H1 (cell line): ENCODE results near the gene SIK2. TPM values are rescaled to one million over a fixed set of nuclear protein-coding genes. Genes with fewer than 3 reads are reported as not detected.

ENCODE experiments used
- CTCF ChIA-PET: fragments of 300-600 bp; sonication (Branson Sonifier 250); formaldehyde crosslinking; loops from one replicate; lab custom pipeline; 2021; ENCODE audit not compliant: partially characterized antibody; lab: Charles Lee
- POLR2A ChIA-PET: fragments of 300-600 bp; sonication (Branson Sonifier 250); formaldehyde crosslinking; loops from one replicate; lab custom pipeline; 2021; ENCODE audit warnings: inconsistent platforms; ENCODE audit not compliant: partially characterized antibody; lab: Charles Lee
- DNase-seq, 2 experiments: peaks; one replicate each; pipeline versions ENCODE4 v3.0.0 to v3.0.0-alpha.2; 2010 to 2022; ENCODE audit warnings: low spot score in 2 of 2, low read depth in 1 of 2, mixed read lengths in 1 of 2
- FAIRE-seq: peaks from 2 replicates; lab custom pipeline; 2011; peaks lifted over from hg19 to GRCh38; lab: Jason Lieb, UNC
- H2AFZ ChIP-seq: 2 replicates; pipeline ENCODE4 v1.8.1; 2012; ENCODE audit warnings: low read length, inconsistent platforms
- H2AK5ac ChIP-seq: 2 replicates; pipeline ENCODE4 v1.6.1; 2013; ENCODE audit warnings: low read depth, low read length
- H2BK120ac ChIP-seq: replicated peaks from 2 replicates; pipeline ENCODE3; 2013; ENCODE audit warnings: low read depth, low read length, inconsistent platforms
- H2BK12ac ChIP-seq: 2 replicates; pipeline ENCODE4 v1.6.1; 2013; ENCODE audit warnings: low read depth, low read length
- H2BK15ac ChIP-seq: 2 replicates; pipeline ENCODE4 v1.6.1; 2013; ENCODE audit warnings: low read length
- H2BK20ac ChIP-seq: 2 replicates; pipeline ENCODE4 v1.6.1; 2013; ENCODE audit warnings: low read length
- H2BK5ac ChIP-seq: 2 replicates; pipeline ENCODE4 v1.6.1; 2013; ENCODE audit warnings: low read depth, low read length
- H3K14ac ChIP-seq: 2 replicates; pipeline ENCODE4 v1.6.1; 2013; ENCODE audit warnings: inconsistent platforms; ENCODE audit not compliant: insufficient read length
- H3K18ac ChIP-seq: 2 replicates; pipeline ENCODE4 v1.6.1; 2013; ENCODE audit warnings: low read length; ENCODE audit errors: extremely low read depth
- H3K23ac ChIP-seq: 2 replicates; pipeline ENCODE4 v1.6.1; 2013; ENCODE audit warnings: inconsistent platforms; ENCODE audit not compliant: insufficient read length
- H3K23me2 ChIP-seq: 2 replicates; pipeline ENCODE4 v1.6.1; 2013; ENCODE audit warnings: low read depth, low read length
- H3K27ac ChIP-seq: 2 replicates; pipeline ENCODE4 v1.6.1; 2011; ENCODE audit warnings: low read depth, low read length, inconsistent platforms
- H3K27me3 ChIP-seq, 4 experiments: replicated peaks in 1 of 4; 1 replicate in 1 of 4; 2 replicates in 3 of 4; pipeline versions ENCODE4 v1.6.1 to v1.8.1; 2011 to 2013; ENCODE audit warnings: low read length in 3 of 4, mild to moderate bottlenecking in 3 of 4, inconsistent platforms in 2 of 4, mixed read lengths in 2 of 4, moderate library complexity in 1 of 4; ENCODE audit not compliant: control insufficient read depth in 3 of 4, insufficient read depth in 3 of 4; ENCODE audit errors: extremely low read depth in 1 of 4
- H3K36me3 ChIP-seq, 4 experiments: 2 replicates each; pipeline versions ENCODE4 v1.6.1 to v1.8.1; 2011 to 2013; ENCODE audit warnings: mild to moderate bottlenecking in 4 of 4, low read length in 3 of 4, moderate library complexity in 2 of 4, control low read depth in 1 of 4, inconsistent platforms in 1 of 4; ENCODE audit not compliant: insufficient read depth in 4 of 4, control insufficient read depth in 2 of 4
- H3K4ac ChIP-seq: replicated peaks from 2 replicates; pipeline ENCODE3; 2013; ENCODE audit warnings: low read length, low read depth, mixed read lengths, inconsistent platforms; ENCODE audit not compliant: insufficient read length
- H3K4me1 ChIP-seq, 4 experiments: replicated peaks in 1 of 4; 1 replicate in 1 of 4; 2 replicates in 3 of 4; pipeline versions ENCODE4 v1.6.1 to v1.8.1; 2011 to 2013; ENCODE audit warnings: low read length in 3 of 4, inconsistent platforms in 2 of 4, mixed read lengths in 1 of 4; ENCODE audit not compliant: insufficient read depth in 4 of 4, control insufficient read depth in 3 of 4
- H3K4me2 ChIP-seq, 2 experiments: 2 replicates each; pipeline versions ENCODE4 v1.6.1 to v1.8.1; 2011 to 2013; ENCODE audit warnings: low read depth in 2 of 2, low read length in 2 of 2, control low read depth in 1 of 2, inconsistent platforms in 1 of 2, mild to moderate bottlenecking in 1 of 2; ENCODE audit not compliant: insufficient read depth in 1 of 2
- H3K4me3 ChIP-seq, 4 experiments: fragments of 200-600, 300-600 bp in 1 of 4; sonication (generic), shearing (Covaris generic), sonication (Bioruptor Twin) in 1 of 4; 2 replicates each; pipeline versions ENCODE4 v1.5.1 to v1.8.1; 2011 to 2016; ENCODE audit warnings: low read length in 4 of 4, low read depth in 3 of 4, control low read depth in 2 of 4, inconsistent platforms in 2 of 4, mild to moderate bottlenecking in 2 of 4, mixed read lengths in 1 of 4, moderate library complexity in 1 of 4; ENCODE audit not compliant: insufficient read depth in 2 of 4; ENCODE audit errors: extremely low read depth in 1 of 4
- H3K56ac ChIP-seq: replicated peaks from 2 replicates; pipeline ENCODE3; 2013; ENCODE audit warnings: low read depth, mild to moderate bottlenecking, mixed read lengths, low read length, inconsistent platforms; ENCODE audit not compliant: insufficient read length
- H3K79me1 ChIP-seq: 2 replicates; pipeline ENCODE4 v1.6.1; 2013; ENCODE audit warnings: low read depth, low read length, control low read depth
- H3K79me2 ChIP-seq, 2 experiments: 2 replicates each; pipeline versions ENCODE4 v1.6.1 to v1.8.1; 2012 to 2013; ENCODE audit warnings: low read length in 2 of 2, mild to moderate bottlenecking in 2 of 2, inconsistent platforms in 1 of 2; ENCODE audit not compliant: insufficient read depth in 2 of 2, control insufficient read depth in 1 of 2
- H3K9ac ChIP-seq, 4 experiments: replicated peaks in 1 of 4; 1 replicate in 1 of 4; 2 replicates in 3 of 4; pipeline versions ENCODE4 v1.6.1 to v1.8.1; 2011 to 2013; ENCODE audit warnings: low read depth in 3 of 4, low read length in 3 of 4, control low read depth in 2 of 4, mild to moderate bottlenecking in 2 of 4, moderate library complexity in 2 of 4, inconsistent platforms in 1 of 4; ENCODE audit errors: extremely low read depth in 1 of 4
- H3K9me3 ChIP-seq, 2 experiments: 2 replicates each; pipeline versions ENCODE4 v1.6.1 to v1.8.1; 2012 to 2013; ENCODE audit warnings: mild to moderate bottlenecking in 2 of 2, moderate library complexity in 2 of 2, control low read depth in 1 of 2, inconsistent platforms in 1 of 2, low read depth in 1 of 2, low read length in 1 of 2, mixed read lengths in 1 of 2; ENCODE audit not compliant: insufficient read depth in 2 of 2
- H4K20me1 ChIP-seq, 2 experiments: replicated peaks in 1 of 2; 2 replicates each; pipeline versions ENCODE3 to v1.8.1; 2011 to 2013; ENCODE audit warnings: inconsistent platforms in 2 of 2, low read length in 2 of 2, mild to moderate bottlenecking in 1 of 2; ENCODE audit not compliant: insufficient read depth in 2 of 2, control insufficient read depth in 1 of 2
- H4K5ac ChIP-seq: 2 replicates; pipeline ENCODE4 v1.6.1; 2013; ENCODE audit warnings: low read length, low read depth, mixed read lengths, inconsistent platforms; ENCODE audit not compliant: insufficient read length
- H4K8ac ChIP-seq: 2 replicates; pipeline ENCODE4 v1.8.0; 2013; ENCODE audit warnings: mild to moderate bottlenecking, moderate library complexity, low read length, inconsistent platforms; ENCODE audit not compliant: insufficient read depth; ENCODE audit errors: extremely low read depth
- H4K91ac ChIP-seq: replicated peaks from 2 replicates; pipeline ENCODE3; 2013; ENCODE audit warnings: low read length, mixed read lengths, inconsistent platforms; ENCODE audit not compliant: insufficient read length
- ATF2 ChIP-seq: IDR thresholded peaks from 2 replicates; pipeline ENCODE4 v1.6.1; 2012; ENCODE audit warnings: low read length, inconsistent platforms
- CTCF ChIP-seq, 3 experiments: IDR thresholded peaks; 1 replicate in 2 of 3; 2 replicates in 1 of 3; pipeline versions ENCODE4 v1.5.1 to v1.6.1; 2011; ENCODE audit warnings: low read length in 3 of 3, mild to moderate bottlenecking in 3 of 3, inconsistent platforms in 2 of 3, low read depth in 1 of 3, moderate library complexity in 1 of 3; ENCODE audit not compliant: insufficient read depth in 1 of 3; ENCODE audit errors: control extremely low read depth in 1 of 3
- EP300 ChIP-seq, 2 experiments: IDR thresholded peaks; 1 replicate in 1 of 2; 2 replicates in 1 of 2; pipeline ENCODE4 v1.6.1; 2011 to 2012; ENCODE audit warnings: low read depth in 2 of 2, low read length in 2 of 2, mild to moderate bottlenecking in 2 of 2, borderline replicate concordance in 1 of 2, inconsistent platforms in 1 of 2, moderate library complexity in 1 of 2
- PHF8 ChIP-seq: fragments of 200-600 bp; sonication (generic); conservative IDR thresholded peaks from 2 replicates; pipeline ENCODE4 v1.7.1; 2012; ENCODE audit warnings: low read depth, mild to moderate bottlenecking, inconsistent platforms, low read length, moderate library complexity
- POLR2A ChIP-seq, 2 experiments: IDR thresholded peaks; 1 replicate in 1 of 2; 2 replicates in 1 of 2; pipeline ENCODE4 v1.6.1; 2011; ENCODE audit warnings: low read depth in 2 of 2, low read length in 2 of 2, mild to moderate bottlenecking in 2 of 2; ENCODE audit errors: control extremely low read depth in 1 of 2
- SIN3A ChIP-seq, 2 experiments: IDR thresholded peaks in 1 of 2; conservative IDR thresholded peaks in 1 of 2; 2 replicates each; pipeline ENCODE4 v1.6.1; 2011 to 2012; ENCODE audit warnings: low read length in 2 of 2, improper control_type of control experiment in 1 of 2, low read depth in 1 of 2, mild to moderate bottlenecking in 1 of 2
- SIRT6 ChIP-seq: IDR thresholded peaks from one replicate; pipeline ENCODE4 v1.7.1; 2012; ENCODE audit warnings: low read length, inconsistent platforms
- SIX5 ChIP-seq: IDR thresholded peaks from 2 replicates; pipeline ENCODE4 v1.6.1; 2011; ENCODE audit warnings: mild to moderate bottlenecking, low read depth, low read length
- SP1 ChIP-seq: IDR thresholded peaks from 2 replicates; pipeline ENCODE4 v1.6.1; 2011; ENCODE audit warnings: low read depth, low read length
- WGBS, 2 experiments: shearing (Covaris generic) in 1 of 2; methylation state at CpG; one replicate each; pipeline versions ENCODE4 v1.1.6 to v1.1.7; 2013 to 2015; ENCODE audit warnings: low lambda C conversion rate in 2 of 2, mixed read lengths in 2 of 2, inconsistent platforms in 1 of 2, low coverage in 1 of 2, missing lambda C conversion rate in 1 of 2; ENCODE audit not compliant: insufficient replicate concordance in 2 of 2, insufficient coverage in 1 of 2, insufficient read length in 1 of 2; ENCODE audit errors: extremely low coverage in 1 of 2, missing lambda C conversion rate in 1 of 2; 5-methylcytosine and 5-hydroxymethylcytosine counted together
- polyA plus RNA-seq, 7 experiments: library from polyadenylated mRNA; depleted of rRNA in 3 of 7; stranded (reverse) in 5 of 7; unstranded in 2 of 7; fragments of >200 nt in 5 of 7; fragments of 200-250 nt in 2 of 7; gene quantifications; 1 replicate in 5 of 7; 2 replicates in 1 of 7; 4 replicates in 1 of 7; pipeline versions ENCODE4 v1.2.1 to v1.2.3, GENCODE V29; 2011 to 2013; ENCODE audit warnings: missing spikeins in 2 of 7, mixed read lengths in 2 of 7
- total RNA-seq: library from RNA; stranded (reverse); fragmentation: NEBNext Ultra II Directional; extraction: Animal tissue kit (Norgen Biotek cat#: 25700); gene quantifications from 2 replicates; pipeline ENCODE4 v1.2.1, GENCODE V29; 2021

Gene SIK2
- total and polyA plus RNA-seq, 2 of the 8 experiments (the other 6 are each of a cell fraction or from before 2014, with no cell fraction given): 8.8 to 11.2 TPM

GRCh38 chr11:111718859-111719258 is 116.6 kb downstream of the SIK2 start:
- H3K18ac ChIP-seq: no peak overlapping the region
- ChIA-PET CTCF (interaction anchor here (1.1 to 3.4 kb wide), 3 partner anchors 9 to 106 kb away, joined by 3 to 11 read pairs (median 6); no protein-coding TSS in a partner anchor), POLR2A (interaction anchor here (0.5 to 0.7 kb wide), 2 partner anchors 16 to 75 kb away, joined by 3 read pairs; no protein-coding TSS in a partner anchor)
- H3K79me2 ChIP-seq: no peaks in the 10 kb centered on the region
- no peak overlapping the region for H4K5ac ChIP-seq
- no peak overlapping the region for H2BK5ac ChIP-seq
- 85% methylated on average over 5 of the region's 5 CpGs; no CpG with 5 or more reads in 1 of the 2 experiments for WGBS, 2 experiments
- peaks cover 0 to 4% of the 10 kb centered on the region in 2 experiments for H4K20me1 ChIP-seq
- H2BK12ac ChIP-seq: no peak overlapping the region
- H3K4ac ChIP-seq: no peak overlapping the region
- H3K9me3 ChIP-seq: no peaks in the 10 kb centered on the region
- no peak overlapping the region for H2BK20ac ChIP-seq
- H2BK15ac ChIP-seq: no peak overlapping the region
- no peak overlapping the region for H2AK5ac ChIP-seq
- H3K4me1 ChIP-seq: peaks cover 4 to 9% (median 5%) of the 10 kb centered on the region in 4 experiments; a peak in 5 of 7 replicates
- no peak overlapping the region for H3K27ac ChIP-seq
- H3K4me3 ChIP-seq: no peak overlapping the region
- H3K27me3 ChIP-seq: no peaks in the 10 kb centered on the region
- H3K36me3 ChIP-seq: peaks cover 0 to 27% (median 4%) of the 10 kb centered on the region in 4 experiments; a peak in 4 of 8 replicates
- FAIRE-seq (no peak), DNase-seq (no peak)
- no peak overlapping the region for H3K56ac ChIP-seq
- no peak overlapping the region for H3K4me2 ChIP-seq
- H4K8ac ChIP-seq: no peak overlapping the region
- no peak overlapping the region for H4K91ac ChIP-seq
- H3K14ac ChIP-seq: no peak overlapping the region
- H3K23ac ChIP-seq: no peak overlapping the region
- no peak overlapping the region for H2BK120ac ChIP-seq
- no peaks in the 10 kb centered on the region for H3K23me2 ChIP-seq
- no peak overlapping the region for H3K9ac ChIP-seq
- no peak overlapping the region for H2AFZ ChIP-seq
- no peaks in the 10 kb centered on the region for H3K79me1 ChIP-seq
- TF ChIP-seq SIX5 (no peak), PHF8 (no peak), POLR2A (IDR thresholded peaks at IDR 0.05; ENCODE audit: control extremely low read depth in 1 of 2, low read depth in 2 of 2, low read length in 2 of 2) (no peak), SIRT6 (no peak), CTCF (IDR thresholded peaks at IDR 0.05; ENCODE audit: control extremely low read depth in 1 of 3, insufficient read depth in 1 of 3, low read depth in 1 of 3, low read length in 3 of 3) (no peak), ATF2 (no peak), SIN3A (conservative IDR thresholded peaks at IDR 0.05 in 1 of 2, IDR thresholded peaks at IDR 0.05 in 1 of 2; ENCODE audit: low read depth in 1 of 2, low read length in 2 of 2) (no peak), SP1 (no peak), EP300 (IDR thresholded peaks at IDR 0.05; ENCODE audit: borderline replicate concordance in 1 of 2, low read depth in 2 of 2, low read length in 2 of 2) (no peak)
